Stomach (tissue), 4 donors: ENCODE measurements around the gene FGGY.

Experiments
- POLR2A ChIP-seq, 4 donors: fragments of 450-650 bp; IDR thresholded peaks; one replicate each; pipeline ENCODE4 v1.6.1; 2016; ENCODE audit warnings: antibody characterized with exemption in 4 of 4, control low read depth in 2 of 4, mild to moderate bottlenecking in 1 of 4, moderate library complexity in 1 of 4
- POLR2AphosphoS5 ChIP-seq, 3 donors: sonication (generic); formaldehyde crosslinking; IDR thresholded peaks; one replicate each; pipeline ENCODE4 v1.6.1; 2016; ENCODE audit warnings: antibody characterized with exemption in 3 of 3
- TF ChIP-seq, protein P1 (sequence below), 7 experiments: fragments of 450-650 bp in 4 of 7; fragments of 200-600 bp in 3 of 7; sonication (generic) in 3 of 7; IDR thresholded peaks; one replicate each; pipeline ENCODE4 v1.5.1; 2016 to 2019; ENCODE audit warnings: antibody characterized with exemption in 7 of 7, control low read depth in 2 of 7, mild to moderate bottlenecking in 1 of 7

- TF ChIP-seq, protein P1, sequence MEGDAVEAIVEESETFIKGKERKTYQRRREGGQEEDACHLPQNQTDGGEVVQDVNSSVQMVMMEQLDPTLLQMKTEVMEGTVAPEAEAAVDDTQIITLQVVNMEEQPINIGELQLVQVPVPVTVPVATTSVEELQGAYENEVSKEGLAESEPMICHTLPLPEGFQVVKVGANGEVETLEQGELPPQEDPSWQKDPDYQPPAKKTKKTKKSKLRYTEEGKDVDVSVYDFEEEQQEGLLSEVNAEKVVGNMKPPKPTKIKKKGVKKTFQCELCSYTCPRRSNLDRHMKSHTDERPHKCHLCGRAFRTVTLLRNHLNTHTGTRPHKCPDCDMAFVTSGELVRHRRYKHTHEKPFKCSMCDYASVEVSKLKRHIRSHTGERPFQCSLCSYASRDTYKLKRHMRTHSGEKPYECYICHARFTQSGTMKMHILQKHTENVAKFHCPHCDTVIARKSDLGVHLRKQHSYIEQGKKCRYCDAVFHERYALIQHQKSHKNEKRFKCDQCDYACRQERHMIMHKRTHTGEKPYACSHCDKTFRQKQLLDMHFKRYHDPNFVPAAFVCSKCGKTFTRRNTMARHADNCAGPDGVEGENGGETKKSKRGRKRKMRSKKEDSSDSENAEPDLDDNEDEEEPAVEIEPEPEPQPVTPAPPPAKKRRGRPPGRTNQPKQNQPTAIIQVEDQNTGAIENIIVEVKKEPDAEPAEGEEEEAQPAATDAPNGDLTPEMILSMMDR (IDR thresholded peaks at IDR 0.05): no peak
- TF ChIP-seq POLR2A (IDR thresholded peaks at IDR 0.05) (no peak), POLR2AphosphoS5 (IDR thresholded peaks at IDR 0.05) (no peak)
These were observed 109.7 kb downstream of the FGGY start for GRCh38 chr1:59406437-59407164.
